Activated CD4-positive, alpha-beta T cell treated with anti-CD3 and anti-CD28 coated beads, Interleukin-2, amount 10 ng/mL, durations not matched to agents 24 days and 14 days (primary cell): ENCODE data around the gene RHBDD3. TPM values are rescaled to one million over a fixed set of nuclear protein-coding genes. Genes with fewer than 3 reads are reported as not detected.

Source experiments
- DNase-seq: peaks from one replicate; pipeline ENCODE4 v3.0.0; 2022
- H3K27ac Mint-ChIP-seq: one replicate; pipeline ENCODE4 v1.8.0; 2022; ENCODE audit warnings: mild to moderate bottlenecking, mixed read lengths
- H3K27me3 Mint-ChIP-seq: one replicate; pipeline ENCODE4 v1.8.0; 2022; ENCODE audit warnings: mixed read lengths
- H3K36me3 Mint-ChIP-seq: one replicate; pipeline ENCODE4 v1.8.0; 2022; ENCODE audit warnings: low read depth, mild to moderate bottlenecking, mixed read lengths
- H3K4me1 Mint-ChIP-seq: one replicate; pipeline ENCODE4 v1.8.0; 2021; ENCODE audit warnings: mixed read lengths
- H3K4me3 Mint-ChIP-seq: one replicate; pipeline ENCODE4 v1.8.0; 2022; ENCODE audit warnings: mild to moderate bottlenecking, moderate library complexity, mixed read lengths
- H3K9me3 Mint-ChIP-seq: one replicate; pipeline ENCODE4 v1.8.0; 2021; ENCODE audit warnings: mixed read lengths
- intact Hi-C: fragments of 100-400 bp; cut with micrococcal nuclease; formaldehyde crosslinking; loops from one replicate; pipeline ENCODE4 v1.15.1; 2023
- total RNA-seq: library from RNA; stranded (reverse); gene quantifications from 2 replicates; pipeline ENCODE4 v1.2.3, GENCODE V29; 2022

Gene RHBDD3
- total RNA-seq: 49.5 and 51.9 TPM in 2 replicates

- H3K27ac Mint-ChIP-seq: peak within 1 kb of the TSS; percentile 99
- H3K9me3 Mint-ChIP-seq: no peaks in the 10 kb centered on the region
- peaks cover 3% of the 10 kb centered on the region for H3K27me3 Mint-ChIP-seq
- peak within 1 kb of the TSS; percentile 99 for H3K4me3 Mint-ChIP-seq
- intact Hi-C loops: loop anchor here (2.0 to 5.0 kb wide), 3 partner anchors 39 to 1349 kb away; partner anchors contain the start of genes GAS2L1, PITPNB and TBC1D10A
- DNase-seq: peak; percentile 99
- H3K36me3 Mint-ChIP-seq: peaks cover 58% of the 10 kb centered on the region
- H3K4me1 Mint-ChIP-seq: peaks cover 40% of the 10 kb centered on the region
These were observed at the start of gene RHBDD3, which contains the start of gene EWSR1 for GRCh38 chr22:29267858-29268510. Gene RHBDD3, minus strand, starts transcription at chr22:29267981. Its CDS starts 2,355 bp downstream, at chr22:29265626. Gene EWSR1, plus strand, starts transcription at chr22:29268268. Its CDS starts 69 bp downstream, at chr22:29268337.

- Mint-ChIP-seq H3K4me1 (peaks cover 12% of the 10 kb centered on the region), H3K9me3 (no peaks in the 10 kb centered on the region), H3K36me3 (no peaks in the 10 kb centered on the region), H3K4me3 (peak overlapping the region; percentile 29), H3K27me3 (peaks cover 44% of the 10 kb centered on the region), H3K27ac (no peak overlapping the region)
- DNase-seq: no peak
- intact Hi-C loops: no loop called here
These were observed 48.5 kb upstream of the RHBDD3 start for GRCh38 chr22:29316141-29316828.

DNA sequence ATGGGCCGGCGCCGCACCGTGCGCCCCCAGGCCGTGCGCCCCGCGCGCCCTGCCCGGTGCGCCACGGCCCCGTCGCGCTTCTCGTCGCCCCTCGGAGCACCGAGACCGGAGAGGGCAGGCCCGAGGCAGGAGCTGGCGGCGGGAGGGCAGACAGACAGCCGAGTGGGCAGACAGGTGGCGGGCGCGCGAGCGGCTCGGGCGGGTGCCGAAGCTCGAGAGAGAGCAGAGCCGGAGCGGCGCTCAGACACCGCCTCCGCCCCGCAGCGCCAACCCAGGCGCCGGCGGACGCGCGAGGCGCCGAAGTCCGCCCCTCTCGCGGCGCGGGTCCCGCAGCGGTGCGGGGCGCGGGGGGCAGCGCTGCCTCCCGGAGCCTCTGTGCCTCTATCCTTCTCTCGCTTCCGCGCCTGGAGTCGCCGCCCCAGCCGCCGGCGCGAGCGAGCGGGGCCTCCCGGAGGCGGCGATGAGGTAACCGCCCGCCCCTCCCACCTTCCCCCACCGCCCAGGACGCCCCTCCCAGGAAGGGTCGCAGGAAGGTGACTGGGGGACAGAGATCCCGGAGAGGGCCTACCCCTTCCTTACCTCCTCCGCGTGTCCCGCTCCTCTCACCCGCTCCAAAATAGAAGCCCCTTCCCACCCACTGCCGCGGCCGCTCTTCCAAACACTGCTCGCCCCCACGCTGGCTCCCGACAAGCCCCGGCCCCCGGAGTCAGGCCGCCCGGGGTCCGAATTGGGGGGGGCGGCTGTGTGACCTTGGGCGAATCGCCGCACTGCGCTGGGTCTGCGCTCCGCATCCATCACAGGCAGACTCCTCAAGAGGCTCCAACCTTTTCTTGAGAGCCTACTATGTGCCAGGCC, 47.7 kb upstream of the RHBDD3 start, which contains the start of gene RASL10A:
Gene RASL10A, minus strand, starts transcription at position 412 of the 855 bp plus-strand sequence. CDS start 451 bp downstream, outside the sequence.
- peaks cover 14% of the 10 kb centered on the region for H3K4me1 Mint-ChIP-seq
- H3K4me3 Mint-ChIP-seq: peak within 1 kb of the TSS; percentile 57
- intact Hi-C loops: no loop called here
- peaks cover 44% of the 10 kb centered on the region for H3K27me3 Mint-ChIP-seq
- no peaks in the 10 kb centered on the region for H3K9me3 Mint-ChIP-seq
- no peaks in the 10 kb centered on the region for H3K36me3 Mint-ChIP-seq
- no peak within 1 kb of the TSS for H3K27ac Mint-ChIP-seq
- peak; percentile 63 for DNase-seq

DNA sequence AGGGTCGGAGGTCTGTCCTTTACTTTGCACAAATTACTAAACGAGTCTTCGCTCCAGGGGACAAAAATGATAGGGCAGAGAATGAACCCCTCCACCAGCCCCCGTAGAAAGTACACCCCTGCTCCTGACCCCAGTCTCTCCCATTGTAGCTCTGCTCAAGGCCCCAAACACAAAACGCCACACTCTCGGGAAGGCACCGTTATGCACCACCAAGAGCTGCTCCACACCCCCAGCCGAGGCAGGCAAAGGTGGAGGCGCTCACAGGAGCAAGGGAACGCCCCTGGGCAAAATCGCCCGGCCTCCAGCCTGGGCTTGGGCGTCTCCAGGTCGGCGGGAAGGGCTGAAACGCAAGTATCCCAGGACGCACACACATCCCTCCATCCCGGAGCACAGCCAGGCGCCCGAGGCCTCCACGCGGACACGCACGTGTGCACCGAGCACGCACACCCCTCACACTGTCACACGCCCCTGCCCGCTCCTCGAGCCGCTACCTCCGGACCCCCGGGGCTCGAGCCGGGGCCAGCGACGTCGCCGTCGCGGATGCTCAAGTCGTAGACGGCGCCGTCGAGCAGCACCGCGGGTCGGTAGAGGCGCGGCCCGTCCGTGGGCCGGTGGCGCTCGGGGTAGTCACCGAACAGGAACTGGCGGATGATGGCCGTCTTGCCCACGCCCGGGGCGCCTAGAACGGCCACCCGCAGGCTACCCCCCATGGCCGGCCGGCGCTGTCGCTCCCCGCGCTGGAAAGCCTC, 46.9 kb upstream of the RHBDD3 start:
- Mint-ChIP-seq H3K27me3 (peaks cover 44% of the 10 kb centered on the region), H3K27ac (no peak overlapping the region), H3K4me1 (peaks cover 14% of the 10 kb centered on the region), H3K36me3 (no peaks in the 10 kb centered on the region), H3K9me3 (no peaks in the 10 kb centered on the region), H3K4me3 (peak overlapping the region; percentile 57)
- intact Hi-C loops: loop anchor here (5.0 kb wide), 1 partner anchor 1978 kb away; the partner anchor contains the start of gene PIK3IP1
- no peak for DNase-seq

DNA sequence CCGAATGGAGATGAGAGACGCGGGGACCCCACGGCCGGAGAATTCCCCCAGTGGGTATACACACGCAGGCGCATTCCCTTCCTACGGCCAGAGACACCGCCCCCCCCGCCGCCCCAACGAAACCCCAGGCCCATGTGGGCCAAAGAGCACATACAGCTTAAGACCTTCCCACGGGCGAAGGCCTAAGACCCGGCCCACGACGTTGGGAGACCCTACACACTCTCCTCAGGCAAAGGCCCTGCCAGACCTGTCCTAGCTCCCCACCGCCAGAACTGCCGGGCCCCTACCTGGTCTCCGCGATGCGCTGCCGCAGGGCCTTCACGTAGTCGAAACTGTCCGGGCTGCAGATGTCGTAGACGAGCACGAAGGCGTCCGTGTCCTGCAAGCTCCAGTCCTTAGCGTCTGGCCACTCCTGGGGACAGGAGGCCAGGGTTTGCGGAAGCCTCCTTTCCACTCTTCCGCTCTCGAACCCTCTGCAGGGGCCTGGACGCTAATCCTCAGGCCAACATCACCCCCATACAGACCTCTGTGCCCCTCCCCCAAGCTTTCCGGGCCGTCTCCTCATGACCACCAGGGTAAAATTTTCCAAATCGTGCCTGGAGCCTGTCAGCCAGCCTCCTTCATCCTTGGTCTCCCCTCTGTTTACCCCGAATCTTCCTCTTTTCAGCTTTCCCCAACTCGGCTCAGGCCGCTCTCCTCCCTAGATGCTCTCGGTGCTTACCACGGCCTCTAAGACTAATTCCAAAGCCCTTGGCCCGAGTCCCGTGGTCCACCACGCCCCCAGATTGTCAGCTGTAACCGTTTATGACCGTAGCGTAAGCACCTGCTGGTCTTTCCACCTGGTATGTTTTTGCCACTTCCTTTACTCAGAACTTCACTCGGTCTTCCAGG, 46.0 kb upstream of the RHBDD3 start:
- H3K9me3 Mint-ChIP-seq: no peaks in the 10 kb centered on the region
- intact Hi-C loops: loop anchor here (5.0 kb wide), 1 partner anchor 1978 kb away; the partner anchor contains the start of gene PIK3IP1

GRCh38 chr22:29313126-29313575, 45.4 kb upstream of the RHBDD3 start:
- H3K4me1 Mint-ChIP-seq: peaks cover 14% of the 10 kb centered on the region
- no peak overlapping the region for H3K27ac Mint-ChIP-seq
- DNase-seq: peak; percentile 78
- intact Hi-C loops: loop anchor here (5.0 kb wide), 1 partner anchor 1979 kb away; the partner anchor contains the start of gene PIK3IP1
- H3K27me3 Mint-ChIP-seq: peaks cover 44% of the 10 kb centered on the region
- H3K9me3 Mint-ChIP-seq: no peaks in the 10 kb centered on the region
- H3K4me3 Mint-ChIP-seq: no peak overlapping the region
- no peaks in the 10 kb centered on the region for H3K36me3 Mint-ChIP-seq

More for the DNA sequence above, 46.0 kb upstream of the RHBDD3 start:
- Mint-ChIP-seq H3K27me3 (peaks cover 44% of the 10 kb centered on the region), H3K36me3 (no peaks in the 10 kb centered on the region), H3K27ac (no peak overlapping the region), H3K4me1 (peaks cover 14% of the 10 kb centered on the region), H3K4me3 (peak overlapping the region; percentile 57)
- no peak for DNase-seq

GRCh38 chr22:29312218-29313125, 44.7 kb upstream of the RHBDD3 start:
- peak overlapping the region; percentile 72 for H3K27ac Mint-ChIP-seq
- no peaks in the 10 kb centered on the region for H3K9me3 Mint-ChIP-seq
- intact Hi-C loops: loop anchor here (5.0 kb wide), 1 partner anchor 1980 kb away; the partner anchor contains the start of gene PIK3IP1
- no peak for DNase-seq
- no peak overlapping the region for H3K4me3 Mint-ChIP-seq
- H3K4me1 Mint-ChIP-seq: peaks cover 14% of the 10 kb centered on the region
- no peaks in the 10 kb centered on the region for H3K36me3 Mint-ChIP-seq
- H3K27me3 Mint-ChIP-seq: peaks cover 42% of the 10 kb centered on the region

DNA sequence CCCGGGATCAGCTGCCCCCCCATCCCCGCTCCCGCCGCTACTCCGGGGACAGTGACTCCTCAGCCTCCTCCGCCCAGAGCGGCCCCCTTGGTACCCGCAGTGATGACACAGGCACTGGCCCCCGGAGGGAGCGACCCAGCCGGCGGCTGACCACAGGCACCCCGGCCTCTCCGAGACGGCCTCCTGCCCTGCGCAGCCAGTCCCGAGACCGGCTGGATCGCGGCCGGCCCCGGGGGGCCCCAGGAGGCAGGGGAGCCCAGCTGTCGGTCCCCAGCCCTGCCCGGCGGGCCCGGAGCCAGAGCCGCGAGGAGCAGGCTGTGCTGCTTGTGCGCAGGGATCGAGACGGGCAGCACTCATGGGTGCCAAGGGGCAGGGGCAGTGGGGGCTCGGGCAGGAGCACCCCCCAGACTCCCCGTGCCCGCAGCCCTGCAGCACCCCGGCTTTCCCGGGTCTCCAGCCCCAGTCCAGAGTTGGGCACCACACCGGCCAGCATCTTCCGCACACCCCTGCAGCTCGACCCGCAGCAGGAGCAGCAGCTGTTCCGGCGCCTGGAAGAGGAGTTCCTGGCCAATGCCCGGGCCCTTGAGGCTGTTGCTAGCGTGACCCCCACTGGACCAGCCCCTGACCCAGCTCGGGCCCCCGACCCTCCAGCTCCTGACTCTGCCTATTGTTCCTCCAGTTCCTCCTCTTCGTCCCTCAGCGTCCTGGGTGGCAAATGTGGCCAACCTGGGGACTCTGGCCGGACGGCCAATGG, 43.9 kb upstream of the RHBDD3 start:
- H3K27ac Mint-ChIP-seq: peak overlapping the region; percentile 72
- H3K27me3 Mint-ChIP-seq: peaks cover 34% of the 10 kb centered on the region
- no peak overlapping the region for H3K4me3 Mint-ChIP-seq
- no peaks in the 10 kb centered on the region for H3K36me3 Mint-ChIP-seq
- no peaks in the 10 kb centered on the region for H3K9me3 Mint-ChIP-seq
- intact Hi-C loops: loop anchor here (5.0 kb wide), 1 partner anchor 1981 kb away; the partner anchor contains the start of gene PIK3IP1
- peaks cover 14% of the 10 kb centered on the region for H3K4me1 Mint-ChIP-seq
- DNase-seq: no peak

- H3K36me3 Mint-ChIP-seq: no peaks in the 10 kb centered on the region
- intact Hi-C loops: loop anchor here (5.0 kb wide), 1 partner anchor 1981 kb away; the partner anchor contains the start of gene PIK3IP1
- H3K4me1 Mint-ChIP-seq: peaks cover 14% of the 10 kb centered on the region
- H3K27ac Mint-ChIP-seq: peak overlapping the region; percentile 72
- H3K9me3 Mint-ChIP-seq: no peaks in the 10 kb centered on the region
- H3K4me3 Mint-ChIP-seq: no peak overlapping the region
- DNase-seq: peak; percentile 89
- peaks cover 30% of the 10 kb centered on the region for H3K27me3 Mint-ChIP-seq
These were observed 43.1 kb upstream of the RHBDD3 start for GRCh38 chr22:29310863-29311339.

- Mint-ChIP-seq H3K4me1 (peaks cover 14% of the 10 kb centered on the region), H3K27me3 (peaks cover 31% of the 10 kb centered on the region), H3K27ac (peak overlapping the region; percentile 72), H3K4me3 (no peak overlapping the region), H3K36me3 (no peaks in the 10 kb centered on the region), H3K9me3 (no peaks in the 10 kb centered on the region)
- no peak for DNase-seq
- intact Hi-C loops: loop anchor here (5.0 kb wide), 1 partner anchor 1982 kb away; the partner anchor contains the start of gene PIK3IP1
These were observed 42.5 kb upstream of the RHBDD3 start for GRCh38 chr22:29310065-29310862.
